ENCODE data around the gene CRK. TPM values are rescaled to one million over a fixed set of nuclear protein-coding genes. Genes with fewer than 3 reads are reported as not detected.

Gene CRK
- total RNA-seq, 1 donor from 2014 or later = 83.5 TPM

DNA sequence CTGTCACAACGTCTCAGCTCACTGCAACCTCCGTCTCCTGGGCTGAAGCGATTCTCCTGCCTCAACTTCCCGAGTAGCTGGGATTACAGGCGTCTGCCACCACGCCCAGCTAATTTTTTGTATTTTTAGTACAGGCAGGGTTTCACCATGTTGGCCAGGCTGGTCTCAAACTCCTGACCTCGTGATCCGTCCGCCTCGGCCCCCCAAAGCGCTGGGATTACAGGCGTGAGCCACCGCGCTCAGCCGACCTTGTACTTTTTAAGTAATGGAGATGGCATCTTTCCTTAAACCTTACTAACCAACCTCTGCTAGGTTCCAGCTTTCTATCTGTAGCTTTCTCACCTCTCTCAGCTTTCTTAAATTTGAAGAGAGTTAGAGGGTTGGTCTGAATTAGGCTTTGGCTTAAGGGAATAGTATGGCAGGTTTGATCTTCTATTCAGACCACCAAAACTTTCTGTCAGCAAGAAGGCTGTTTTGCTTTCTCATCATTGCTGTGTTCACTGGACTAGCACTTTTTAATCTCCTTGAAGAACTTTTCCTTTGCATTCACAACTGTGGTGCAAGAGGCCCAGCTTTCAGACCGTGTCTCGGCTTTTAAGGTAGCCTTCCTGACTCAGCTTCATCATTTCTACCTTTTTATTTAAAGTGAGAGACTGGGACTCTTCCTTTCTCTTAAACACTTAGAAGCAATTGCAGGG is 84.0 kb downstream of the CRK start:
- Mint-ChIP-seq H3K9me3 (ENCODE audit: unreplicated experiment) (no peaks in the 10 kb centered on the region), H3K27ac (ENCODE audit: unreplicated experiment) (no peak overlapping the region), H3K4me1 (ENCODE audit: low read depth, unreplicated experiment) (peaks cover 38% of the 10 kb centered on the region), H3K4me3 (ENCODE audit: unreplicated experiment) (peak overlapping the region; percentile 40), H3K27me3 (ENCODE audit: low read depth, unreplicated experiment) (no peaks in the 10 kb centered on the region), H3K36me3 (ENCODE audit: low read depth, unreplicated experiment) (peaks cover 4% of the 10 kb centered on the region)
- Histone ChIP-seq H3K4me3 (ENCODE audit: insufficient read depth, low read depth, low read length) (no peak overlapping the region), H3K27ac (ENCODE audit: low read depth, low read length) (no peak overlapping the region), H3K4me2 (ENCODE audit: low read length) (no peak overlapping the region), H3K4me1 (ENCODE audit: insufficient read depth, low read length) (peaks cover 29% of the 10 kb centered on the region), H3K27me3 (ENCODE audit: insufficient read depth, low read length) (no peaks in the 10 kb centered on the region), H3K9ac (ENCODE audit: low read length) (no peak overlapping the region), H4K20me1 (ENCODE audit: insufficient read depth, low read length) (peaks cover 100% of the 10 kb centered on the region), H3K79me2 (ENCODE audit: insufficient read depth, low read length) (peaks cover 100% of the 10 kb centered on the region), H3K36me3 (ENCODE audit: insufficient read depth, low read length) (peaks cover 3% of the 10 kb centered on the region), H2AFZ (ENCODE audit: low read depth, low read length) (no peak overlapping the region), H3K9me3 (ENCODE audit: insufficient read depth, low read depth, low read length) (no peaks in the 10 kb centered on the region)
- no peak for TF ChIP-seq EZH2 (IDR thresholded peaks at IDR 0.05; ENCODE audit: insufficient read depth, low read length)
- DNase-seq (ENCODE audit: low read depth) (no peak), FAIRE-seq (no peak)

Other genes with a start within 250 kb of the CRK start
- gene BHLHA9, start 185.8 kb downstream of the CRK start, total RNA-seq = not detected in 2 replicates
- gene TRARG1, start 176.6 kb downstream of the CRK start, total RNA-seq = not detected in 2 replicates
- 756 and 771 TPM in 2 replicates for gene YWHAE, start 56.0 kb downstream of the CRK start, total RNA-seq
- gene MYO1C, start 36.5 kb upstream of the CRK start, total RNA-seq = 132 and 134 TPM in 2 replicates
- 26.4 and 26.7 TPM in 2 replicates for gene INPP5K, start 60.4 kb upstream of the CRK start, total RNA-seq
- gene PITPNA, start 106.6 kb upstream of the CRK start, total RNA-seq = 69.1 and 79.3 TPM in 2 replicates
- gene SLC43A2, start 172.6 kb upstream of the CRK start, total RNA-seq = 17.9 and 18.0 TPM in 2 replicates
- gene SCARF1, start 189.5 kb upstream of the CRK start, total RNA-seq = 2.9 and 3.9 TPM in 2 replicates
- gene RILP, start 193.6 kb upstream of the CRK start, total RNA-seq = 7.5 and 7.8 TPM in 2 replicates
- 202 TPM in 2 replicates for gene PRPF8, start 228.6 kb upstream of the CRK start, total RNA-seq

Data from astrocyte (in vitro differentiated cells and primary cell).